GM12872 (cell line): ENCODE data around the gene S100A12.

Experiments
- TF ChIP-seq, protein P1 (sequence below): IDR thresholded peaks from 3 replicates; pipeline ENCODE4 v1.5.1; 2011; ENCODE audit warnings: low read depth, mild to moderate bottlenecking, low read length, moderate library complexity; ENCODE audit not compliant: insufficient read depth

S100A12 gene

DNA sequence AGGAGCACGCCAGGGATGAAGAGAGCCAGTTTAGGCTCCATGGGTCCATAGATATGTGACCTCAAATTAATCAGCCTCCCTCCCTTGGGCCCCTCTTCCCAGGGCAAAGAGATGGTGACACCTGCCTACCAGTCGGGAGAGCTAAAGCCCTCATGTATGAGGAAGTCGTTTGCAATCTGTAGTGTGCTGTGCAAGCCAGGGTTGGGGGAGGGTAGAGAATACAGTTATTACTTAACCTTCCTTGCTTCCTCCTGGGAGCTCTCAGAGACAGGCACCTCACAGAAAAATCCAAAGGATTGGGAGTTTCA lies 30.7 kb downstream of the S100A12 start:
- TF ChIP-seq, protein P1, sequence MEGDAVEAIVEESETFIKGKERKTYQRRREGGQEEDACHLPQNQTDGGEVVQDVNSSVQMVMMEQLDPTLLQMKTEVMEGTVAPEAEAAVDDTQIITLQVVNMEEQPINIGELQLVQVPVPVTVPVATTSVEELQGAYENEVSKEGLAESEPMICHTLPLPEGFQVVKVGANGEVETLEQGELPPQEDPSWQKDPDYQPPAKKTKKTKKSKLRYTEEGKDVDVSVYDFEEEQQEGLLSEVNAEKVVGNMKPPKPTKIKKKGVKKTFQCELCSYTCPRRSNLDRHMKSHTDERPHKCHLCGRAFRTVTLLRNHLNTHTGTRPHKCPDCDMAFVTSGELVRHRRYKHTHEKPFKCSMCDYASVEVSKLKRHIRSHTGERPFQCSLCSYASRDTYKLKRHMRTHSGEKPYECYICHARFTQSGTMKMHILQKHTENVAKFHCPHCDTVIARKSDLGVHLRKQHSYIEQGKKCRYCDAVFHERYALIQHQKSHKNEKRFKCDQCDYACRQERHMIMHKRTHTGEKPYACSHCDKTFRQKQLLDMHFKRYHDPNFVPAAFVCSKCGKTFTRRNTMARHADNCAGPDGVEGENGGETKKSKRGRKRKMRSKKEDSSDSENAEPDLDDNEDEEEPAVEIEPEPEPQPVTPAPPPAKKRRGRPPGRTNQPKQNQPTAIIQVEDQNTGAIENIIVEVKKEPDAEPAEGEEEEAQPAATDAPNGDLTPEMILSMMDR: no peak

- TF ChIP-seq, protein P1: no peak
These were observed 31.4 kb downstream of the S100A12 start for GRCh38 chr1:153343811-153344717.

- TF ChIP-seq, protein P1: no peak
These were observed 32.3 kb downstream of the S100A12 start for GRCh38 chr1:153343040-153343681.

GRCh38 chr1:153342178-153342577 lies 33.2 kb downstream of the S100A12 start:
- TF ChIP-seq, protein P1: no peak

- TF ChIP-seq, protein P1: no peak
These were observed 33.9 kb downstream of the S100A12 start for GRCh38 chr1:153341431-153341934.

GRCh38 chr1:153340356-153340755 lies 35.1 kb downstream of the S100A12 start:
- TF ChIP-seq, protein P1: no peak

DNA sequence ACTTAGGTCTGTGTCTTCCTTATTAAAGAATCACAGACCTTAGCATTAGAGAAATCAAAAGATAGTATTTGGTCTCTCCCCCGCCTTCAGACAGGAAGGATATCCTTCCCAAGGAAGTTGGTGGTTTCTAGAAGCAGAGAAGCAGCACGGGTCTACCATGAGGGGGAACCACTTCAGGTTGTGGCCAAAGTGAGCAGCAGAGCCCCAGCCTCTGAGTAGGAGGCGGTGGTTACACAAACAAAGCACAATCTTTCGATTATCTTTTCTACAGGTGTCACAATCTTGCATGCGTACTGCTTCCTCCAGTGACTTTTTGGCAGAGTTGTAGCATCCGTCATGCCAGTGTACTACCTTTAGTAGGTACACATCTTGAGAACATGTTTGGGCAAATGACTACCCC lies 35.6 kb downstream of the S100A12 start:
- TF ChIP-seq, protein P1: no peak
